IPS-18c (cell line): ENCODE measurements around the gene TBL1X.
"Not testable (repeated sequence)": the region's sequence is repeated elsewhere in the genome, so short reads cannot be mapped to it uniquely, and the experiment has no call there.

Experiments used
- H3K4me3 ChIP-seq: 2 replicates; pipeline ENCODE4 v1.7.0; 2013; ENCODE audit warnings: low read depth, mild to moderate bottlenecking, low read length, moderate library complexity; ENCODE audit not compliant: insufficient read depth
- H3K9me3 ChIP-seq: one replicate; pipeline ENCODE4 v1.6.1; 2013; ENCODE audit warnings: mild to moderate bottlenecking, low read length, moderate library complexity; ENCODE audit not compliant: control insufficient read depth, insufficient read depth

TBL1X gene

GRCh38 chrX:9464435-9465371 is at the start of gene TBL1X:
Gene TBL1X (plus strand): TSS chrX:9465058. CDS start chrX:9653587, 188,529 bp downstream.
- Histone ChIP-seq H3K4me3 (peak within 1 kb of the TSS; percentile 58), H3K9me3 (peaks cover 7% of the 10 kb centered on the region)

GRCh38 chrX:9416562-9417348 is 48.1 kb upstream of the TBL1X start:
- Histone ChIP-seq H3K4me3 (no peak overlapping the region), H3K9me3 (peaks cover 2% of the 10 kb centered on the region)

DNA sequence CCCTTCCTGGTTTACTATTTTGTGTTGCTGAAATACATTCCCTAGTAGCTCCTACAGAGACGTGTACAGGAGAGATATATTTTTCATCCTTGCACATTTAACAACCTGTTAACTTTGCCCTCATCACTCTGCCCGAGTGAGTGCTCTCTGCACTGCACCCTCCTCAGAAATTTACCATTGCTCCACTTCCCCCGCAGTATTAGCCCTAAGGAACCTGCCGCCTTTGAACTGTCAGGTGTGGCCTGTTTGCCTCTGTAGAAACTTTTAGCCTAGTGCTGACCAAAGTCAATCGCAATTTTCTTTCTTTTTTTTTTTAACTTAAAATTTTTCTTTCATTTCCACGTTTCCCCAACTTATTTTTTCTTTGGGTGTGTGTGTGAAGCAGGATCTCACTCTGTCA is 46.6 kb upstream of the TBL1X start:
- Histone ChIP-seq H3K4me3 (no peak overlapping the region), H3K9me3 (peaks cover 4% of the 10 kb centered on the region)

- peaks cover 4% of the 10 kb centered on the region for H3K9me3 ChIP-seq
- H3K4me3 ChIP-seq: no peak overlapping the region
Observed at GRCh38 chrX:9420275-9421265, 44.3 kb upstream of the TBL1X start.

DNA sequence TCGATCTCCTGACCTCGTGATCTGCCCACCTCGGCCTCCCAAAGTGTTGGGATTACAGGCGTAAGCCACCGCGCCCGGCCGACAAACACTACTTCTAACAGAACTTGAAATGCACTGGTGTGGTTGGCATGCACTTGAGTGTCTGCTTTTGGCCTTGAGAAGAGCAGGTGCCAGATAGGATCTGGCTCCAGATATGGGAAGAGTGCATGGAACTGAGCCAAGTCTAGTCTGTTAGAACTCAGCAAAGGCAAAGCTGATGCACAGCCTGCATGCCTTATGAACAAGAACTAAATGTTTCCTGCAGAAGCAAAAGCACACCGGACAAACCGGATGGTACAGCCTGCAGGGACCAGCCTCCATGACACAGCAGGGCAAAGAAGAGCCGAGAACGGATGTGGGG is 35.1 kb upstream of the TBL1X start:
- H3K4me3 ChIP-seq: no peak overlapping the region
- H3K9me3 ChIP-seq: no peaks in the 10 kb centered on the region

DNA sequence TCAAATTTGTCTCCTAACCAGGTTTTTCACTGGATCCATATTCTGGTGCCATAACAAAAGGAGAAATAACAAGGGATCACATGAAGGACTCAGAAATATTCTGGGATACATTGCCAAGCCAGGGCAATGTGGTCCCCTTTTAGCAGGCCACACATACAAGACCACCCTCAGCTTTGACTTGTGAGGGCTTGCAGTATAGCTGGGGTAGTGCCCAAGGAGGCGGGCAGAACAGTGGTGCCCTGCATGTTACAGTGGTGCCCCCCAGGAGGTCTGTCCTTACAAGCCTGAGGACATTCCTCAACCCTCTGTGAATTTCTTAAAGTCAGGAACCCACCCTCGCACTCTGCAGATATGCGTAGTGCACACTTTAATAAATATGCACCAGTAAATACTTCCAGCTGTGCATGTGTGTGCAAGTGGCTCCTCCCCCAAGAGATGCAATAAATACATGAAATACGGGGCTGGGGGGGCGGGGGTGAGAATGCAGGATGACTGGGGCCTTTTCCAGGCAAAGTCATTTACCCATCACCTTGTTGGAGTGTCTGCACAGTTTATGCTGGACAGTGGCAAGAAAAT is 34.4 kb upstream of the TBL1X start:
- Histone ChIP-seq H3K9me3 (peaks cover 3% of the 10 kb centered on the region), H3K4me3 (no peak overlapping the region)

- peaks cover 5% of the 10 kb centered on the region for H3K9me3 ChIP-seq
- no peak overlapping the region for H3K4me3 ChIP-seq
Observed at GRCh38 chrX:9431281-9431680, 33.6 kb upstream of the TBL1X start.

- Histone ChIP-seq H3K4me3 (no peak overlapping the region), H3K9me3 (peaks cover 5% of the 10 kb centered on the region)
Observed at GRCh38 chrX:9433596-9433995, 31.3 kb upstream of the TBL1X start.

DNA sequence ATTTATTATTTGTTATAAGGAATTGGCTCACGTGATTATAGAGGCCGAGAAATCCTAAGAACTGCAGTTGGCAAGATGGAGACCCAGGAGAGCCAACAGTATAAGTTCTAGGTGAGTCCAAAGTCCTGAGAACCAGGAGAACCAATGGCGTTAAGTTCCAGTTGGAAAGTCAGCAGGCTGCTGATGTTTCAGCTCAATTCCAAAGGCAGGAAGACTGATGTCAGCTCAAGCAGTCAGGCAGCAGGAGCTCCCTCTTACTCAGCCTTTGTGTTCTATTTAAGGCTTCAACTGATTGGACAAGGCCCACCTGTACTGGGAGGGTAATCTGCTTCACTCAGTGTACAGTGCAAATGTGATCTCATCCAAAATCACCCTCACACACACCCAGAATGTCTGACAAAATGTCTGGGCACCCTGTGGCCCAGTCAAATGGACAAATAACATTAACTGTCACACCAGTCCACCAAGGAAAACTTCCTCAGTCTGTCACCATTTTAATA is 30.8 kb upstream of the TBL1X start:
- Histone ChIP-seq H3K4me3 (no peak overlapping the region), H3K9me3 (peaks cover 5% of the 10 kb centered on the region)

- H3K4me3 ChIP-seq, H3K9me3 ChIP-seq: not testable (repeated sequence)
Observed at GRCh38 chrX:9435086-9435485, 29.8 kb upstream of the TBL1X start.

DNA sequence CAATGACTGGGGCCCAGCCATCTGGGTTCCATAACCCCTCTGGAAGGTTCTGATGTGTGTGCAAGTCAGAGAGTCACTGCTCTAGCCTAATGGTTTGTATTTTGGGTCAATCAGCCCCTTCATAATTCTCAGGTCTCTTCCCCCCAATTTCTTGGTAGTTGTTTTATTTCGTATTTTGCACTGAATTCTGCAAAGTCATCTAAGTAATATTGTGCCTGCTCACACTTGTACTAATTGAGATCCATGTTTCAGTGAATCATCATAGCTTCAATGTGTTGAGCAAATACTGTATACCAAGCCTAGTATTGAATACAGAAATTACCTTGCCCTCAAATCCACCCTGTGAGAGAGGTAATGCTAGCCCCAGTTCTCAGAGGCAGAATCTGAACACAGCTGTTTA is 28.0 kb upstream of the TBL1X start:
- peaks cover 5% of the 10 kb centered on the region for H3K9me3 ChIP-seq
- H3K4me3 ChIP-seq: no peak overlapping the region

DNA sequence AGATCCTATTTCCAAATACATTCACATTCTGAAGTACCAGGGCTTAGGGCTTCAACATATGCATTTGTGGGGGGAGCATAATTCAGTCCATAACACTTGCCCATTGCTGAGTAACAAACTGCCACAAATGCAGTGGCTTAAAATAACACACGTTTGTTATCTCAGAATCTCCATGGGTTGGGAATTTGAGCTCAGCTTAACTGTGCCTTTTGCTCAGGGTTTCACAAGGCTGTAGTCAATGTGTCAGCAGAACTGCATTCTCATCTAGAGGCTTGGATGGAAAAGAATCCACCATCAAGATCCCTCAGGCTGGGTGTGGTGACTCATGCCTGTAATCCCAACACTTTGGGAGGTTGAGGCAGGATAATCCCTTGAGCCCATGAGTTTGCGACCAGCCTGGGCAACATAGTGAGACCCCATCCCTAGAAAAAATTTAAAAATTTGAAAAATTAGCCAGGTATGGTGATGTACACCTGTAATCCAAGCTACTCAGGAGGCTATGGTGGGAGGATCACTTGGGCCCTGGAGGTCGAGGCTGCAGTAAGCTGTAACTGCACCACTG is 25.8 kb upstream of the TBL1X start:
- H3K9me3 ChIP-seq: peaks cover 5% of the 10 kb centered on the region

DNA sequence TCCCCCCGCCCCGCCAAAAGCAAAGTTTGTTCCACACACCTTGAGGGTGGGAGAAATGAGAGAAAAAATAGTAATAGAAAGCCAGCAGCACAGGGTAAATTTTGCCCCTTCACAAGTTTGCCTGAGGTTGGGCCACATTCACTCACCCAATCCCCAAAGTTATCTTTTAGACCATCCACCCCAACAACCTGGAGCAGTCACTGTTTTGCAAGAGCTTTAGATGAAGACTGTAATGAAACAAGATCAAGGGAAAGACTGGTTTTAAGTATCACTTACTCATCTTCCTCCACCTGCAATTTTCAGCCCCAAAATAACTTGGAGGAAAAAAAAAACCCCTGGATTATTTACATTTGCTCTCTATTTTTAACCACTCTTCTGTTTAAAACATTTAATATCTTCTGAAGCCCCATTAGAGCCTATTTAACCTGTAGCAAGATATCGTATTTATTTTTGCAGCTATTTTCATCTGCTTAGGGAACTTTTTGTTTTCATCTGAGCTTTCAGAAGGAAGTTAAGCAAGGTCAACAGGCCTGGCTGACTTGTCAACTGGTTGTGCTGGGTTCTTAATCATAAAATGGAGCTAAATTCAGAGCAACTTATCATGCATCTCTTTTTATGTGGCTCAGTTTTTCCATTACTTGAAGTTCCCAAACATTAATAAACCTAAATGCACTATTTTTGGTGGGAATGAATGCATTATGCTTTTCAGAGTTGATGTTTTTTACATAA is 24.6 kb upstream of the TBL1X start:
- H3K4me3 ChIP-seq: no peak overlapping the region
- peaks cover 7% of the 10 kb centered on the region for H3K9me3 ChIP-seq

More for the DNA sequence above, 25.8 kb upstream of the TBL1X start:
- no peak overlapping the region for H3K4me3 ChIP-seq

GRCh38 chrX:9442056-9442455 is 22.8 kb upstream of the TBL1X start:
- Histone ChIP-seq H3K9me3 (peaks cover 5% of the 10 kb centered on the region), H3K4me3 (no peak overlapping the region)

- Histone ChIP-seq H3K9me3 (peaks cover 5% of the 10 kb centered on the region), H3K4me3 (no peak overlapping the region)
Observed at GRCh38 chrX:9443327-9443726, 21.5 kb upstream of the TBL1X start.

DNA sequence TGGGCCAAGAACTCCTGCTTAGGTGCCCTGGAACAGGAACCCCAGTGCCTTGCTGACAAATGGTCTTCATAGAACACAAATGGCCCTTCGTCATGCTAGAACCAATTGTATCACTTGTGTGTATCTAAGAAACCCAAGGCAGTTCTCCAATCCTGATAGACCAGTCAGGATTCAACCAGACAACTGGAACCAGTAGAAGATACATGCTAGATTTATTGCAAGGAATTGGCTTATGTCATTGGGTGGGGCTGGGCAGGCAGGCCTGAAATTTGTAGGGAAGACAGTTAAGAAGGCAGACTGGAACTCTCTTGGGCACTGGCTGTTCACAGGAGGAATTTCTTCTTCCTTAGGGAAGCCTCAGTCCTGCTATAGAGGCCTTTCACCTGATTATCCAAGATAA is 17.0 kb upstream of the TBL1X start:
- H3K9me3 ChIP-seq: peaks cover 5% of the 10 kb centered on the region

More for the DNA sequence above, 17.0 kb upstream of the TBL1X start:
- no peak overlapping the region for H3K4me3 ChIP-seq
